NCI-H1694 (cell line): ENCODE data around the gene CARMIL1.
A peak's percentile ranks its signal among the peaks of the same experiment; 100 is the strongest.

Source experiments
- DNase-seq: peaks from one replicate; lab custom pipeline; 2025; lab: John Stamatoyannopoulos, UW

The CARMIL1 gene

DNA sequence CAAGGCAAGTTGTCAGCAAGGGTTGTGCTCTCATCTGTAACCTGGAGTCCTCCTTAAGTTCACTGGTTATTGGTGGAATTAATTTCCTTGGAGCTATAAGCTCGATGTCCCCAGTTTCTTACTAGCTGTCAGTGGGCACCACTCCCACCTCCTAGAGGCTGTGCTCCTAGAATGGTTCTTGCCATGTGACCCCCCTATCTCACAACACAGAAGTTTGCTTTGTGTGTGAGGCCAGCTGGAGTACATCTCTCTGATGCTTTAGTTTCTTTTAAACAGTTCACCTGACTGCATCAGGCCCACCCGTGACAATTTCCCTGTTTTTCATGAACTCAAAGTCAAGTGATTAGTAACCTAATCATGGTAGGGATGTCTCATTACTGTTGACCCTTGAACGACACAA, 193.7 kb downstream of the CARMIL1 start:
- no peak for DNase-seq

DNA sequence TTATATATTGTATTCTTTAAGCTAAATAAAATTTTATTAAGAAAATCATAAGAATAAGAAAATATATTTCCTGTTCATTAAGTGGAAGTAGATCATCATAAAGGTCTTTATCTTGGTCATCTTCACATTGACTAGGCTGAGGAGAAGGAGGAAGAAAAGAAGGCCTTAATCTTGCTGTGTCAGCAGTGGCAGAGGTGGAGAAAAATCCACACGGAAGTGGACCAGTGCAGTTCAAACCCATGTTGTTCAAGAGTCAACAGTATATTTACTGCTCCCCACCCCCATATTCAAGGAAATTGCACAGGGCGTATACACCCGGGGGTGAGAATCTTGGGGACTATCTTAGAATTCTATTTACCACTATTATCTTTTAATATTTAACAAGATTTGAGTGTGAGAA, 194.3 kb downstream of the CARMIL1 start:
- no peak for DNase-seq

- no peak for DNase-seq
These were observed 197.0 kb downstream of the CARMIL1 start for GRCh38 chr6:25476126-25476525.

GRCh38 chr6:25477006-25477590, 197.9 kb downstream of the CARMIL1 start:
- no peak for DNase-seq

GRCh38 chr6:25478973-25479372, 199.8 kb downstream of the CARMIL1 start:
- no peak for DNase-seq

DNA sequence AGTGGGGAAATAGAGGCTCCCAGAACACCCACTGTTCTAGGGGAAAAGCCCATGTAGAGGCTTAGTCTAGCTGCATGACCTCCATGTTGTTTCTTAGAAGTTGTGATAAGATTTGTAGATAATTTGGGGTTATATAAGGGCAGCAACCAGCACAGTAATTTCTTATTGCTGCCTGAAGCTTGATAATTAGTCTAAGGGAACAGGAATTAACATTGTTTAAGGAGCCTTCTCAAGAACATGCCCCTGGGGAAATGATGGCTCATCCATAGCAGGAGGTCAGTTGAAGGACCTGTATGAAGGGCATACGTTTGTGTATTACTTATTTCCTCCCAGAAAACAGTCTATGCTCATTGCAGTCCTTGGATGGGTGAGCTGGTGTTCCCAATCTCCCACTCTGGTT, 202.1 kb downstream of the CARMIL1 start:
- DNase-seq, result no peak

DNA sequence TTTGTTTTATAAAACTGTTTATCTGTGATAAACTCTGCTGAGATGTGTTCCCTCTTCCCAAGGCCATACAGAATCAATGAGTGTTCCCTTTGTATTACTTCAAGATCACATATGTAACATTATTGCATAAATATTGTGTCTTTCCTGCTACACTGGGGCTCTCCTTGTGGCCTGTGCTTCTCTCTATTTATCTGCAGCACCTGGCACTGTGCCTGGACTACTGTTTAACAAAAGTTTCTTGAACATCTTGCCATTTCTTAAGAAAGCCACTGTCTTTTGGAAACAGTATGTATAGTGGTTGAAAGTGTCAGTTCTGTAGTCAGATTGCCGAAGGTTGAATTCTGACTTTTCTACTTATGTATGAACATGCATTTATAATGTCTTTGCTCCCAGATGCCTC, 203.8 kb downstream of the CARMIL1 start:
- DNase-seq, result no peak

GRCh38 chr6:25483943-25484342, 204.8 kb downstream of the CARMIL1 start:
- no peak for DNase-seq

DNA sequence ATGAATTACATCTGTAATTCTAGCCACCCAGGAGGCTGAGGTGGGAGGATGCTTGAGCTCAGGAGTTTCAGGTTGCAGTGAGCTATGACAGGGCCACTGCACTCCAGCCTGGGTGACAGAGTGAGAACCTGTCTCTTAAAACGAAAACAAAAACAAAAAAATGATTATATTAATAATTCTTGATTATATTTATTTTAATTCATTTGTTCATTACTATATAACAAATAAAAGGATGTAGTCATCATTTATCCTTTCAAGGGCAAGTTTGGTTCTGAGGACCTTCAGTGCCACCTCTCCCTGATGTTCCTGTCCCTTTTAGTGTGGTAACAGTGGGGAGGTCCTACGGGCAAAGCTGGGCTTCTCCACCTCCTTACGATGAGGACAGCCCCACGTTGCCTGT, 205.7 kb downstream of the CARMIL1 start:
- DNase-seq, result no peak

GRCh38 chr6:25485821-25486534, 206.8 kb downstream of the CARMIL1 start:
- DNase-seq, result peak; percentile 62

DNA sequence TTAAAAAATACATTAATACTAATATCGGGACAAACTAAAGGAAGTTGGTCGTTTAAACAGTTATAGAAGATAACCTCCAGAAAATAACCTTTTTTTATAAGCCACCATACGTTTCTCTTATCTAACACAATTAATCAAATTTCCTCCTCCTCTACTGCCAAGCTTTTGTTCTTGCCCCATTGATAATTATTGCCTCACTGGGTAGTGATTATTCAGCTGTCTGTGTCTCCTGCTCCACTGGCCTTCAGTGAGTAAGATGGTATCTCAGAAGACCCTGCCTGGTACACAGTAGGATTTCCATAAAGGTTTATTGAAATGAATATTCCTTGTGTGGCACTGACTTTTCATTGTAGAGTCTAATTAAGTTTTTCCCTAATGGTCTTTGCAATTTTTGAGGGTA, 207.4 kb downstream of the CARMIL1 start:
- no peak for DNase-seq

- no peak for DNase-seq
These were observed 207.8 kb downstream of the CARMIL1 start for GRCh38 chr6:25487012-25487411.

DNA sequence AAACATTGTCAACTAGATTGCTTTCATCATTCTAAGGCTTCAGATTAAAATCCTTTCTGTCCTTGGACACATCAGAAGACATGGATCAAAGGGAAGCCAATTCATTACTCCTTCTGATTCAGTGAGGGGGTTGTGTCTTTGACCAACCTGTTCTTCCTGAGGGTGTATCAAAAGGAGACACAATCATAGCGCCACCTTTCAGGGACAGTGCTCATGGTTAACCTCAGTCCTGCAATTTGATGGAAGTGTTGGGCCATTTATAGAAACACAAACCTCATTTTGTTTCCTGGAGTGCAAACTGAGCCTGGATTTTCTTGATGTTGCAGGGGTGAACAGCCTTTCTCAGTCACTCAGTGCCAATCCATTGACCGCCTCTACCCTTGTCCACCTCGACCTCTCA, 209.0 kb downstream of the CARMIL1 start:
- no peak for DNase-seq

DNA sequence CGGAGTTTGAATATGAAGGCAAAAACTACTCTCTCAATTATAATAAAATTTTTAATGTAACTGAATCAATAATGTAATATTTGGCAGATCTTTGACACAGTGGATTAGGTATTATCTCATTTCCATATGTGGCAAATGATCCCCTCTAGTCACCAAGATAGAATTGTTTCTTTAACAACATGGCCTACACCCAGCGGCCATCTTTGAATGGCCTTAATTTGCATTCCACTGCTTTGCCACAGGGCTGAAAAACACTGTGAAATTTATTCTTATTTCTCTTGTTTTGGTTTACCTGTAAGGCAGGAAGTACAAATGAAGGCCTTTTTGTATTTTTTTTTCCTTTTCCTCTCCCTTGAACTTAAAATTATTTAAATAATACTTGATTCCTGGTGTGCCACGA, 210.2 kb downstream of the CARMIL1 start:
- DNase-seq, result no peak

DNA sequence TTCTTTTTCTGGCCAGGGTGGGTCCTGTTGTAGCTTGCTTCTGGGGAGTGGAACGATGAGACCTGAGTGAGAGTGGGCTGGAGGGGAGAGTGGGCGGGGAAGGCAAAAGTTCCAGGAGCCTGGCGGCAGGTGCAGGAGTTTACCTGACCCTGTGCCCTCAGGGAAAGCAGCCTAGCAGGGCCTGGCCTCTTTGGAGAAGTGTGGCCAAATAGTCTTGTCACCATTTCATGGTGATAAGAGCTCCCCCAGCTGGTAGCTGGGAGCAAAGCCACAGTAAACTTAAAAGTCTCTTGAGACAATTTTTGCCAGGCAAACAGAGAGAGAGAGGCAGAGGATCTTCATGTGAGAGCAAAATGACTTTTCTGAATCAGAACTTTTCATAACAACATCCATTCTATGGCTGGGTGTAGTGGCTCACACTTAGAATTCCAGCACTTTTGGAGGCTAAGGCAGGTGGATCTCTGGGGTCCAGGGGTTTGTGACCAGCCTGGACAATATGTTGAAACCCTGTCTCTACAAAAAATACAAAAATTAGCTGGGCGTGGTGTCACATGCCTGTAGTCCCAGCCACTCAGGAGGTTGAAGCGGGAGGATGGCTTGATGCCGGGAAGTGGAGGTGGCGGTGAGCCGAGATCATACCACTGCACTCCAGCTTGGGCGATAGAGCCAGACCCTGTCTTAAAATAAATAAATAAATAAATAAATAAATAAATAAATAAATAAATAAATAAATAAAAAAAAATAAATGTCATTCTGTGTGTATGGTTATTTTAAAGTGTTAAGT, 211.0 kb downstream of the CARMIL1 start:
- peak; percentile 80 for DNase-seq

DNA sequence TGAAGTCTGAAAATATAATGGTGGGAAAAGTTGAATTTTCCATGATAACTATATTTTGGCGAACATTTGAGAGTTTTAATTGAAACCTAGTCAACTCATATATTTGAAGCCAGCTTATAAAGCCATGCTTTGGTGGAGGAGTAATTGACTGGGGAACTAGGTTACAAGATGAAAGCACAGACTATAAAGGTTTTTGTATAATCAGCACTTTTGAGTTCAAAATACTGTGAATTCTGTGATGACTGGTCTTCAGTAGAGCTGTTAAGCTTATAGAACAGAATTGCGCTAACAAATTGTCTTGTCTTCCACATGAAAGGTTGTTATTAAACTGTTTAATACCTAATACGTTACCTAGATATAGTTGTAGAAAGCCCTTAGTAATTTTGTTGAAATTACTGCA, 213.8 kb downstream of the CARMIL1 start:
- DNase-seq, result no peak

DNA sequence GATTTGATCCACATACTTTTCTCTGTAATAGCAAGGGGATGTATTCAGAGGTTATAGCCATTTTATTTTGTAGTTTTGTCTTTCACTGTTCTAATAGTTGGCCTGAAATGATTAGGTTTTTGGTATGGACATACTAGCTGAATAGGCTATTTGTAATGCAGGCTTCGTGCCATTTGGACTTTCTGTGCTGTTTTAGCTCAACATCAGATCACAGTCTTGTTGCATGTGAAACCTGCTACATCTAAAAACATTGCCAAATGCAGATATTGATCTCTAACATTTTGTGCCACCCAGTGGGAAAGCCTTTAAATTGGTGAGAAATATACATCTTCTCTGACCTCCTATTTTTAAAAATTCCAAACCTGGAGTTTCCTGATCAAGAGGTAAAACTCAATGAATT, 215.3 kb downstream of the CARMIL1 start:
- no peak for DNase-seq

DNA sequence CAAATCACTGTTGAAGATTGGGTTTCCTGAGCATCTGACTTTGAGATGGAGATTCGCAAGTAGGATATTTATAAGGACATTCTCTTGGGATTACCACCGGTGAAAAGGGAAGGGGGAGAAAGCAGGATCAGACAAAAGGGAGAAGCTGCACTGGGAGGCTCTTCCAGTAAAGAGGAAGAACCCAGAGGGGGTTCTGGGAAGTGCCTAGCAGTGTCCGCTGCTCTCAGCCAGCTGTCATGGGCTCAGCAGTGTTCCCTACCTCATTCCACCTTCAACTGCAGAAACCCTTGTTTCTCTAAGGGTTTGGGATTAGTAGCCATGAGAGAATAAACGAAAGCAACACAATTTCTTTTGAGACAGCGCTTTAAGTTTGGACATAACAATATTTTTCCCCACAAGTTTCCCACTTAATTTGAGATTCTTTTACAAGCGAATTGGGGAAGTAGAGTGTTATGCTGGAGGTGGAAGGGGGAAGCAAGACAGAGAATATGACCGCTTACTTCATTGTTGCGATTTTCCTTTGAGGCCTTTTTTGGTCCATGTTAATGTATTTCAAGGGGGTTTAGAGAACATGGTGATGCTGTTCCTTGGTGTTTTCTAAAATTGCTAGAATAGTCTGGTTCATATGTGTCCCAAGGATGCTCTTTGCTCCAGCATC, 218.3 kb downstream of the CARMIL1 start:
- no peak for DNase-seq

DNA sequence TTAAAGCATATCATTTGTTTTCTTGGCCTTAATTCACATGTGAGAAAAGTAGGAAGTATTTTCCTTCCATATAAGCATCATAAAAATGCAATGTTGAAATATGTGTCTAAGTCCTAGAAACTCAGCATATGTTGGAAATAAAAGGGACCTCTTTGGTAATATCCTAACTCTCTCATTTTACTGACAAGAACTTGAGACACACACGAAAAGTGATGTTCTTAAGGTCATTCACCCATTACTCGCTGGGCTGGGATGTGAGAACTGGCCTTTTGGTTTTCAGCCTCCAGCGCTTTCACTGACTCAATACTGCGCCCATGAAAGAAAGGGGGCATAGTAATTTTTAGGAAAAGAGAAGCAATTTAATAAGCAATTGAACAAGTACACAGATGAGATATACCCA, 219.3 kb downstream of the CARMIL1 start:
- DNase-seq, result no peak

GRCh38 chr6:25499615-25500235, 220.6 kb downstream of the CARMIL1 start:
- no peak for DNase-seq

GRCh38 chr6:25503686-25504085, 224.5 kb downstream of the CARMIL1 start:
- no peak for DNase-seq

GRCh38 chr6:25504661-25505060, 225.5 kb downstream of the CARMIL1 start:
- DNase-seq, result no peak
